Measurements from ENCODE around the gene ENPEP.
A peak's percentile ranks its signal among the peaks of the same experiment; 100 is the strongest.

Gene ENPEP

DNA sequence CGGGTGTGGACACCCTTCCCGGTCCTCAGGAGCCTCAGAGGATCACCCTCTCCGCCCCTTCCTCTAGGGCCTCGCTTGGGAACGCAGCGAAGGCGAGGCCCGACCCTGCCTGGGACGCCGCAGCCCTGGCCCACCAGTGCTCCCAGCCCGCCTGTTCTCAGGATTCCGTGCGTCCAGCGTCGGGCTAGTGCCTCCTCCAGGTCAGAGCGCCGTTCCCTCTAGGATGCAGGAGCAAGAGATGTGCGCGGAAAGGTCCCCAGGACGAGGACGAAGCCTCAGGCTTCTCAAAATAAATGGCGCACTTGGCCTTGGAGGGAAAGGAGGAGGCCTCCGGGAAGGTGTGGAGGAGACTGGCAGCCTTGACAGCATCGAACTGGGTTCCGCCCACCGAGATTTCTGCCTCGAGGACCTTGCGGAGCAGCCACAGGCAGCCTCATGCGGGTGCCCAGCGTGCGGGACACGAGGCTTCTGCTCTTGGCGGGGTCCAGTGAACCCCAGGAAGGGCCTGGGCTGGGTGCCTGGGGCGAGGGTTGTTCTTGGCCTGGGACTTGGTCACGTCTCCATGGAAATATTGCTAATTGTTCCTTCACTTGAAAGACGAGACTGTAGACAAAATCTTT, 111.8 kb downstream of the ENPEP start:
- Histone ChIP-seq H4K20me1 (ENCODE audit: insufficient read depth) (no peaks in the 10 kb centered on the region), H3K79me2 (ENCODE audit: insufficient read depth, low read depth) (no peaks in the 10 kb centered on the region), H3K4me3 (IDR thresholded peaks at IDR 0.05; ENCODE audit: insufficient read depth, low read depth, low read length) (no peak overlapping the region), H3K36me3 (ENCODE audit: insufficient read depth) (no peaks in the 10 kb centered on the region; the same call in 1 of the 2 replicates), H3K4me1 (ENCODE audit: low read depth, poor library complexity, severe bottlenecking) (no peaks in the 10 kb centered on the region), H3K9ac (no peak overlapping the region), H2AFZ (ENCODE audit: low read depth) (no peak overlapping the region), H3K27me3 (ENCODE audit: insufficient read depth, low read depth) (no peaks in the 10 kb centered on the region), H3K4me2 (no peak overlapping the region), H3K27ac (no peak overlapping the region)
- TF ChIP-seq, protein P1, sequence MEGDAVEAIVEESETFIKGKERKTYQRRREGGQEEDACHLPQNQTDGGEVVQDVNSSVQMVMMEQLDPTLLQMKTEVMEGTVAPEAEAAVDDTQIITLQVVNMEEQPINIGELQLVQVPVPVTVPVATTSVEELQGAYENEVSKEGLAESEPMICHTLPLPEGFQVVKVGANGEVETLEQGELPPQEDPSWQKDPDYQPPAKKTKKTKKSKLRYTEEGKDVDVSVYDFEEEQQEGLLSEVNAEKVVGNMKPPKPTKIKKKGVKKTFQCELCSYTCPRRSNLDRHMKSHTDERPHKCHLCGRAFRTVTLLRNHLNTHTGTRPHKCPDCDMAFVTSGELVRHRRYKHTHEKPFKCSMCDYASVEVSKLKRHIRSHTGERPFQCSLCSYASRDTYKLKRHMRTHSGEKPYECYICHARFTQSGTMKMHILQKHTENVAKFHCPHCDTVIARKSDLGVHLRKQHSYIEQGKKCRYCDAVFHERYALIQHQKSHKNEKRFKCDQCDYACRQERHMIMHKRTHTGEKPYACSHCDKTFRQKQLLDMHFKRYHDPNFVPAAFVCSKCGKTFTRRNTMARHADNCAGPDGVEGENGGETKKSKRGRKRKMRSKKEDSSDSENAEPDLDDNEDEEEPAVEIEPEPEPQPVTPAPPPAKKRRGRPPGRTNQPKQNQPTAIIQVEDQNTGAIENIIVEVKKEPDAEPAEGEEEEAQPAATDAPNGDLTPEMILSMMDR (conservative IDR thresholded peaks at IDR 0.05; ENCODE audit: low read depth, low read length): no peak

DNA sequence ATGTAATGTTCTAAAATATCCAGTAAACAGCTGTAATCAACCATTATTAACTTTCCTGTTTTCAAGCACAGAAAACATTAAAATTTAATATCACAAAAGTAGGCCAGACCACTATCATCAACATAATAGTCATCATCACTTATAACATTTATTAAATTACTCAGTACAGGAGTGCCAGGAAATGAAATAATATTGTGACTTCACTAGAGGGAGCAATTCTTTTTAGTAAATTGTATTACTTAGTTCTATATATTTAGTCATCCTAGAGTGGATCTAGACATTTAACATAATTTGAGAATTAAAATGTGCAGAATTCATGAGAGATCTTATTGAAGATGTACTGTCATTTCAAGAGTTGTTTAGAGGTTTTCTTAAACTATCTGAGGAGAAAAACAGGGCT, 113.3 kb downstream of the ENPEP start:
- Histone ChIP-seq H3K79me2 (ENCODE audit: insufficient read depth, low read depth) (no peaks in the 10 kb centered on the region), H3K27ac (no peak overlapping the region)
- TF ChIP-seq, protein P1 (conservative IDR thresholded peaks at IDR 0.05; ENCODE audit: low read depth, low read length): peak; percentile 50

GRCh38 chr4:110595583-110595982, 119.6 kb downstream of the ENPEP start:
- H3K4me2 ChIP-seq: no peak overlapping the region
- TF ChIP-seq, protein P1 (conservative IDR thresholded peaks at IDR 0.05; ENCODE audit: low read depth, low read length): no peak
- no peak overlapping the region for H3K27ac ChIP-seq
- no peaks in the 10 kb centered on the region for H4K20me1 ChIP-seq (ENCODE audit: insufficient read depth)
- H3K79me2 ChIP-seq (ENCODE audit: insufficient read depth, low read depth): no peaks in the 10 kb centered on the region
- no peak overlapping the region for H3K4me3 ChIP-seq (IDR thresholded peaks at IDR 0.05; ENCODE audit: insufficient read depth, low read depth, low read length)
- no peaks in the 10 kb centered on the region for H3K4me1 ChIP-seq (ENCODE audit: low read depth, poor library complexity, severe bottlenecking)
- no peak overlapping the region for H3K9ac ChIP-seq
- no peaks in the 10 kb centered on the region for H3K27me3 ChIP-seq (ENCODE audit: insufficient read depth, low read depth)
- no peaks in the 10 kb centered on the region; the same call in 1 of the 2 replicates for H3K36me3 ChIP-seq (ENCODE audit: insufficient read depth)
- no peak overlapping the region for H2AFZ ChIP-seq (ENCODE audit: low read depth)

More for the DNA sequence above, 113.3 kb downstream of the ENPEP start:
- H4K20me1 ChIP-seq (ENCODE audit: insufficient read depth): no peaks in the 10 kb centered on the region
- no peak overlapping the region for H3K4me2 ChIP-seq
- no peak overlapping the region for H2AFZ ChIP-seq (ENCODE audit: low read depth)
- no peaks in the 10 kb centered on the region; the same call in 1 of the 2 replicates for H3K36me3 ChIP-seq (ENCODE audit: insufficient read depth)
- H3K4me3 ChIP-seq (IDR thresholded peaks at IDR 0.05; ENCODE audit: insufficient read depth, low read depth, low read length): no peak overlapping the region
- H3K4me1 ChIP-seq (ENCODE audit: low read depth, poor library complexity, severe bottlenecking): no peaks in the 10 kb centered on the region
- H3K27me3 ChIP-seq (ENCODE audit: insufficient read depth, low read depth): no peaks in the 10 kb centered on the region
- H3K9ac ChIP-seq: no peak overlapping the region

GRCh38 chr4:110596431-110596830, 120.5 kb downstream of the ENPEP start:
- no peak overlapping the region for H3K9ac ChIP-seq
- H3K4me1 ChIP-seq (ENCODE audit: low read depth, poor library complexity, severe bottlenecking): no peaks in the 10 kb centered on the region
- no peak overlapping the region for H3K4me3 ChIP-seq (IDR thresholded peaks at IDR 0.05; ENCODE audit: insufficient read depth, low read depth, low read length)
- TF ChIP-seq, protein P1 (conservative IDR thresholded peaks at IDR 0.05; ENCODE audit: low read depth, low read length): no peak
- no peaks in the 10 kb centered on the region for H3K79me2 ChIP-seq (ENCODE audit: insufficient read depth, low read depth)
- no peak overlapping the region for H2AFZ ChIP-seq (ENCODE audit: low read depth)
- H3K4me2 ChIP-seq: no peak overlapping the region
- no peaks in the 10 kb centered on the region; the same call in 1 of the 2 replicates for H3K36me3 ChIP-seq (ENCODE audit: insufficient read depth)
- H3K27ac ChIP-seq: no peak overlapping the region
- H3K27me3 ChIP-seq (ENCODE audit: insufficient read depth, low read depth): no peaks in the 10 kb centered on the region
- H4K20me1 ChIP-seq (ENCODE audit: insufficient read depth): no peaks in the 10 kb centered on the region

All from KMS-11 (cell line).